Peyer's patch (tissue), 4 donors: ENCODE results near the gene C4orf50.
A peak's percentile ranks its signal among the peaks of the same experiment; 100 is the strongest.

Experiments
- CTCF ChIP-seq, 6 experiments: fragments of 450-650 bp in 4 of 6; fragments of 200-600 bp in 2 of 6; sonication (generic) in 1 of 6; IDR thresholded peaks; one replicate each; pipeline ENCODE4 v1.5.1; 2017 to 2019; ENCODE audit warnings: antibody characterized with exemption in 6 of 6, mild to moderate bottlenecking in 3 of 6, moderate library complexity in 1 of 6
- POLR2A ChIP-seq, 2 donors: fragments of 450-650 bp; IDR thresholded peaks; one replicate each; pipeline ENCODE4 v1.5.1; 2017; ENCODE audit warnings: antibody characterized with exemption in 2 of 2, mild to moderate bottlenecking in 2 of 2, moderate library complexity in 2 of 2

DNA sequence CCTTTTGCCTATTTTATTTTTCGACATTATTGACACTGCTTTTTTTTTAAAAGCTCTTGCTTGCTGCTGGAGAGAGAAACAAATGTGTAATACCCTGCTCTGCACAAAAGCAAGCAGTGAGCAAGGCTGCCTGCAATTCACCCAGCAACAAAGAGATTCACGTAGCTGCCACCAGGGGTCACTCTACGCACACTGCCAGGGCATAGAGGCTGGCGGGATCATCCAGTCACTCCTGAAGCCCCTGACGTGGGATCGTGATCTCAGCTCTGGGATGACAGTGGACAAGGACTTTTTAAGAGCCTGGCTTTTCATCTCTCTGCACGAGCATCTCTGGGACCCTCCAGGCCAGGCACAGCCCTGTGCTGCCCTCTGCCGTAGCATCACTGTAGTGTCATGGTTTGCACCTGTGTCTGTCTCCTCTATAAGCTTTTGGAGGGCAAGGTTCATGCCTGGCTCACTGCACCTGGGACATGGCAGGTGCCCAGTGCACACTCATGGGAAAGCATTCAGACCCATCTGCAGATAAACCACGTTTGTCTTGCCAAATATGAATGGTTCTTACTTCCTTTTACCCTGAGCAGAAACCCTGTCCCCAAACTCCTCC lies 19.8 kb downstream of the C4orf50 start:
- no peak for TF ChIP-seq POLR2A (IDR thresholded peaks at IDR 0.05)
- peak in 5 of 6 experiments; percentile 6 to 68 (median 67) for TF ChIP-seq CTCF (IDR thresholded peaks at IDR 0.05)
